SHP77 (cell line): ENCODE data around the gene OR5H15.
"Not testable (repeated sequence)": the region's sequence is repeated elsewhere in the genome, so short reads cannot be mapped to it uniquely, and the experiment has no call there.

ENCODE experiments used
- DNase-seq, 2 experiments: peaks; one replicate each; lab custom pipeline; 2025; lab: John Stamatoyannopoulos, UW

Gene OR5H15

GRCh38 chr3:98166396-98166795 is at the start of gene OR5H15:
OR5H15 (plus strand) TSS chr3:98166696; CDS start chr3:98168700, 2,004 bp downstream.
- DNase-seq: no peak

- no peak for DNase-seq
These were observed 36.1 kb upstream of the OR5H15 start, which contains the start of gene OR5H1 for GRCh38 chr3:98130421-98130820. OR5H1 (plus strand) TSS chr3:98130721; CDS start chr3:98132698, 1,977 bp downstream.

GRCh38 chr3:98136631-98137030 is 29.9 kb upstream of the OR5H15 start:
- no peak for DNase-seq

- DNase-seq: not testable (repeated sequence)
These were observed 28.5 kb upstream of the OR5H15 start for GRCh38 chr3:98137826-98138557.

GRCh38 chr3:98140531-98140930 is 26.0 kb upstream of the OR5H15 start:
- DNase-seq: no peak

GRCh38 chr3:98147179-98147578 is 19.3 kb upstream of the OR5H15 start, which contains the start of gene OR5H14:
OR5H14 (plus strand) TSS chr3:98147479; CDS start chr3:98149386, 1,907 bp downstream.
- DNase-seq: no peak

- no peak for DNase-seq
These were observed 17.7 kb upstream of the OR5H15 start for GRCh38 chr3:98148751-98149150.

- DNase-seq: not testable (repeated sequence)
These were observed 17.0 kb upstream of the OR5H15 start for GRCh38 chr3:98149456-98149855.

- no peak for DNase-seq
These were observed 15.3 kb upstream of the OR5H15 start for GRCh38 chr3:98151241-98151640.

- no peak for DNase-seq
These were observed 4.6 kb downstream of the OR5H15 start for GRCh38 chr3:98171071-98171470.

GRCh38 chr3:98172621-98173020 is 6.1 kb downstream of the OR5H15 start:
- peak; percentile 46 to 60 for DNase-seq

GRCh38 chr3:98180319-98180890 is 13.9 kb downstream of the OR5H15 start:
- no peak for DNase-seq

GRCh38 chr3:98182196-98182595 is 15.7 kb downstream of the OR5H15 start:
- DNase-seq: no peak

GRCh38 chr3:98185180-98185579 is 18.7 kb downstream of the OR5H15 start:
- no peak for DNase-seq

- peak in 1 of 2 experiments; percentile 35 for DNase-seq
These were observed 22.0 kb downstream of the OR5H15 start for GRCh38 chr3:98188545-98188944.

GRCh38 chr3:98190911-98191310 is 24.4 kb downstream of the OR5H15 start:
- not testable (repeated sequence) for DNase-seq

- DNase-seq: not testable (repeated sequence)
These were observed 29.8 kb downstream of the OR5H15 start for GRCh38 chr3:98196293-98196692.

- DNase-seq: no peak
These were observed 32.5 kb downstream of the OR5H15 start for GRCh38 chr3:98199020-98199419.

GRCh38 chr3:98209244-98209643 is 42.7 kb downstream of the OR5H15 start:
- no peak for DNase-seq

- no peak for DNase-seq
These were observed 46.8 kb downstream of the OR5H15 start for GRCh38 chr3:98213276-98213675.

GRCh38 chr3:98215051-98215450 is 48.6 kb downstream of the OR5H15 start:
- DNase-seq: no peak
